NOMO-1 (cell line): ENCODE results near the gene POU6F2.

Source experiments
- DNase-seq, 2 experiments: peaks; one replicate each; lab custom pipeline; 2025; ENCODE audit not compliant: unreplicated experiment in 2 of 2; lab: John Stamatoyannopoulos, UW

POU6F2 gene

GRCh38 chr7:39465055-39465929 lies 487.6 kb downstream of the POU6F2 start:
- DNase-seq = peak; percentile 35 to 39

- DNase-seq = no peak
Measured at GRCh38 chr7:39468261-39468660, 490.6 kb downstream of the POU6F2 start.

- no peak for DNase-seq
Measured at GRCh38 chr7:39468808-39469374, 491.2 kb downstream of the POU6F2 start.

GRCh38 chr7:39480901-39481300 lies 503.2 kb downstream of the POU6F2 start:
- DNase-seq = no peak

- DNase-seq = no peak
Measured at GRCh38 chr7:39488467-39489393, 511.0 kb downstream of the POU6F2 start.

- no peak for DNase-seq
Measured at GRCh38 chr7:39490296-39490695, 512.6 kb downstream of the POU6F2 start.

GRCh38 chr7:39493934-39494333 lies 516.2 kb downstream of the POU6F2 start:
- no peak for DNase-seq

- DNase-seq = no peak
Measured at GRCh38 chr7:39501358-39501757, 523.6 kb downstream of the POU6F2 start.

- no peak for DNase-seq
Measured at GRCh38 chr7:39504963-39505362, 527.3 kb downstream of the POU6F2 start.

GRCh38 chr7:39507866-39508551 lies 530.3 kb downstream of the POU6F2 start:
- peak; percentile 29 to 41 for DNase-seq

GRCh38 chr7:39509436-39509835 lies 531.7 kb downstream of the POU6F2 start:
- DNase-seq = no peak

GRCh38 chr7:39509912-39510311 lies 532.2 kb downstream of the POU6F2 start:
- no peak for DNase-seq

GRCh38 chr7:39510864-39511354 lies 533.2 kb downstream of the POU6F2 start:
- DNase-seq = no peak

- no peak for DNase-seq
Measured at GRCh38 chr7:39515534-39516228, 538.0 kb downstream of the POU6F2 start.

- DNase-seq = no peak
Measured at GRCh38 chr7:39516498-39516897, 538.8 kb downstream of the POU6F2 start.

GRCh38 chr7:39517240-39517639 lies 539.5 kb downstream of the POU6F2 start:
- no peak for DNase-seq
